Fibroblast of lung (primary cell): ENCODE measurements around the gene POMT1.

Source experiments
- CTCF ChIP-seq, 2 donors: IDR thresholded peaks in 1 of 2; conservative IDR thresholded peaks in 1 of 2; 1 replicate in 1 of 2; 2 replicates in 1 of 2; pipeline ENCODE4 v1.5.1; 2011 to 2012; ENCODE audit warnings: low read length in 2 of 2, control low read depth in 1 of 2, inconsistent platforms in 1 of 2, low read depth in 1 of 2, mild to moderate bottlenecking in 1 of 2
- EZH2 ChIP-seq: IDR thresholded peaks from 2 replicates; pipeline ENCODE4 v1.5.1; 2012; ENCODE audit warnings: low read length, control low read depth, mild to moderate bottlenecking; ENCODE audit errors: missing control alignments

- TF ChIP-seq CTCF (conservative IDR thresholded peaks at IDR 0.05 in 1 of 2, IDR thresholded peaks at IDR 0.05 in 1 of 2; ENCODE audit: low read depth in 1 of 2, low read length in 2 of 2) (no peak), EZH2 (no peak)
Measured at GRCh38 chr9:131562032-131562959, 59.6 kb downstream of the POMT1 start.
